GM12878 (cell line): ENCODE results near the gene OSBPL5. TPM values are rescaled to one million over a fixed set of nuclear protein-coding genes. Genes with fewer than 3 reads are reported as not detected.

ENCODE experiments used
- ATAC-seq: fragments of 200-7000 bp; cut with Tn5 transposase; 3 replicates; pipeline ENCODE4 v1.9.1; 2020; ENCODE audit warnings: mild to moderate bottlenecking, moderate library complexity
- BruUV-seq: library from RNA; stranded (reverse); fragments of 400-500 nt; replicated peaks from 2 replicates; lab custom pipeline; 2021; lab: Mats Ljungman, UMichigan
- CTCF ChIA-PET: fragments of 300-600 bp; sonication (Branson Sonifier 250); formaldehyde crosslinking; extraction: SDS; loops from one replicate; lab custom pipeline; 2021; ENCODE audit warnings: inconsistent platforms; lab: Yijun Ruan, JAX
- POLR2A ChIA-PET: fragments of 350-600 bp; formaldehyde crosslinking; extraction: SDS; loops from one replicate; lab custom pipeline; 2021; ENCODE audit warnings: inconsistent platforms; lab: Charles Lee
- RAD21 ChIA-PET: fragments of 300-600 bp; sonication (Branson Sonifier 250); formaldehyde crosslinking; loops from one replicate; lab custom pipeline; 2023; ENCODE audit warnings: antibody characterized with exemption; ENCODE audit not compliant: unreplicated experiment; lab: Charles Lee
- SMC1A ChIA-PET: fragments of 300-600 bp; sonication (Branson Sonifier 250); formaldehyde crosslinking; loops from one replicate; lab custom pipeline; 2023; ENCODE audit not compliant: unreplicated experiment, uncharacterized antibody; lab: Charles Lee
- DNase-seq: peaks from one replicate; pipeline ENCODE4 v3.0.0-alpha.2; 2011; ENCODE audit warnings: low read depth, low spot score
- FAIRE-seq: peaks from 3 replicates; lab custom pipeline; 2011; peaks lifted over from hg19 to GRCh38; lab: Jason Lieb, UNC
- H2AFZ ChIP-seq: 2 replicates; pipeline ENCODE4 v1.6.0; 2011; ENCODE audit warnings: low read depth, low read length, control low read depth; ENCODE audit not compliant: control insufficient read depth
- H3K27ac ChIP-seq: 2 replicates; pipeline ENCODE4 v1.5.1; 2011; ENCODE audit warnings: control low read depth; ENCODE audit not compliant: control insufficient read depth, insufficient read depth
- H3K27me3 ChIP-seq, 2 experiments: replicated peaks in 1 of 2; 2 replicates each; pipeline versions ENCODE4 v1.6.0 to v1.6.1; 2011; ENCODE audit warnings: low read length in 1 of 2; ENCODE audit not compliant: control insufficient read depth in 2 of 2, insufficient read depth in 2 of 2
- H3K36me3 ChIP-seq, 2 experiments: 2 replicates each; pipeline ENCODE4 v1.5.1; 2011; ENCODE audit warnings: low read length in 1 of 2; ENCODE audit not compliant: control insufficient read depth in 2 of 2, insufficient read depth in 2 of 2
- H3K4me1 ChIP-seq: 2 replicates; pipeline ENCODE4 v1.6.1; 2011; ENCODE audit warnings: mild to moderate bottlenecking, low read length, moderate library complexity, mixed read lengths; ENCODE audit not compliant: control insufficient read depth, insufficient read depth
- H3K4me2 ChIP-seq: 2 replicates; pipeline ENCODE4 v1.6.0; 2011; ENCODE audit warnings: control low read depth; ENCODE audit not compliant: control insufficient read depth, insufficient read depth
- H3K4me3 ChIP-seq: fragments of 200-600 bp; sonication (generic); 2 replicates; pipeline ENCODE4 v1.5.1; 2016
- H3K79me2 ChIP-seq: 2 replicates; pipeline ENCODE4 v1.6.0; 2011; ENCODE audit warnings: low read length; ENCODE audit not compliant: control insufficient read depth, insufficient read depth
- H3K9ac ChIP-seq: 2 replicates; pipeline ENCODE4 v1.8.0; 2011; ENCODE audit warnings: low read length, control low read depth, mixed read lengths; ENCODE audit not compliant: control insufficient read depth, insufficient read depth
- H3K9me3 ChIP-seq: replicated peaks from 3 replicates; pipeline ENCODE4 v1.5.1; 2011; ENCODE audit warnings: mild to moderate bottlenecking, low read length; ENCODE audit not compliant: control insufficient read depth, insufficient read depth
- H4K20me1 ChIP-seq: 2 replicates; pipeline ENCODE4 v1.6.0; 2011; ENCODE audit not compliant: control insufficient read depth, insufficient read depth
- ESRRA ChIP-seq: IDR thresholded peaks from 2 replicates; pipeline ENCODE4 v1.6.1; 2012; ENCODE audit warnings: mild to moderate bottlenecking, low read length, improper control_type of control experiment
- FOS ChIP-seq: IDR thresholded peaks from 3 replicates; pipeline ENCODE4 v1.6.1; 2011; ENCODE audit warnings: borderline replicate concordance; ENCODE audit not compliant: insufficient read length; ENCODE audit errors: extremely low read depth
- HDGF ChIP-seq: fragments of 450-650 bp; IDR thresholded peaks from 2 replicates; pipeline ENCODE4 v1.6.1; 2016; ENCODE audit warnings: antibody characterized with exemption
- NRF1 ChIP-seq: conservative IDR thresholded peaks from 2 replicates; pipeline ENCODE4 v1.6.1; 2011; ENCODE audit warnings: mild to moderate bottlenecking, low read depth, low read length, improper control_type of control experiment
- WGBS: methylation state at CpG from one replicate; pipeline ENCODE4 v1.1.6; 2016; ENCODE audit warnings: low lambda C conversion rate; ENCODE audit not compliant: insufficient replicate concordance, insufficient coverage; ENCODE audit errors: missing lambda C conversion rate; 5-methylcytosine and 5-hydroxymethylcytosine counted together
- in situ Hi-C: fragments of 300-500 bp; cut with MboI; formaldehyde crosslinking; loops from 9 replicates; pipeline ENCODE4 v1.14.3; 2018; ENCODE audit warnings: mixed read lengths
- intact Hi-C: fragments of 100-400 bp; cut with micrococcal nuclease; formaldehyde crosslinking; loops from one replicate; pipeline ENCODE4 v1.14.2; 2022; ENCODE audit not compliant: unreplicated experiment
- polyA plus RNA-seq, 11 experiments: library from polyadenylated mRNA; depleted of rRNA in 4 of 11; unstranded in 6 of 11; stranded (reverse) in 5 of 11; fragments of >200 nt; fragmentation: Nextera tagmentation in 4 of 11; fragmentation: Illumina TruSeq in 1 of 11; extraction: Ambion mirVana in 4 of 11; extraction: Trizol in 1 of 11; gene quantifications; 1 replicate in 1 of 11; 2 replicates in 10 of 11; pipeline versions ENCODE4 v1.2.1 to v1.2.3, GENCODE V29; 2011 to 2016; ENCODE audit warnings: inconsistent platforms in 2 of 11, missing spikeins in 2 of 11, low read depth in 1 of 11
- total RNA-seq, 4 experiments: library from RNA; depleted of rRNA in 3 of 4; stranded (reverse); fragments of >200 nt in 3 of 4; fragmentation: Illumina TruSeq in 1 of 4; extraction: Trizol in 1 of 4; gene quantifications; 2 replicates each; pipeline versions ENCODE4 v1.2.1 to v1.2.3, GENCODE V29; 2013 to 2021
- TF ChIP-seq, protein P1 (sequence below): fragments of 450-650 bp; formaldehyde crosslinking; IDR thresholded peaks from 2 replicates; pipeline ENCODE4 v1.5.0; 2022; ENCODE audit warnings: mild to moderate bottlenecking, missing genetic modification characterization
- TF ChIP-seq, protein P2 (sequence below): fragments of 450-650 bp; conservative IDR thresholded peaks from 2 replicates; pipeline ENCODE4 v1.6.1; 2017; ENCODE audit warnings: mild to moderate bottlenecking, moderate library complexity

The OSBPL5 gene
- total and polyA plus RNA-seq, 10 of the 15 experiments (the other 5 are each of a cell fraction or from before 2014, with no cell fraction given), result not detected

DNA sequence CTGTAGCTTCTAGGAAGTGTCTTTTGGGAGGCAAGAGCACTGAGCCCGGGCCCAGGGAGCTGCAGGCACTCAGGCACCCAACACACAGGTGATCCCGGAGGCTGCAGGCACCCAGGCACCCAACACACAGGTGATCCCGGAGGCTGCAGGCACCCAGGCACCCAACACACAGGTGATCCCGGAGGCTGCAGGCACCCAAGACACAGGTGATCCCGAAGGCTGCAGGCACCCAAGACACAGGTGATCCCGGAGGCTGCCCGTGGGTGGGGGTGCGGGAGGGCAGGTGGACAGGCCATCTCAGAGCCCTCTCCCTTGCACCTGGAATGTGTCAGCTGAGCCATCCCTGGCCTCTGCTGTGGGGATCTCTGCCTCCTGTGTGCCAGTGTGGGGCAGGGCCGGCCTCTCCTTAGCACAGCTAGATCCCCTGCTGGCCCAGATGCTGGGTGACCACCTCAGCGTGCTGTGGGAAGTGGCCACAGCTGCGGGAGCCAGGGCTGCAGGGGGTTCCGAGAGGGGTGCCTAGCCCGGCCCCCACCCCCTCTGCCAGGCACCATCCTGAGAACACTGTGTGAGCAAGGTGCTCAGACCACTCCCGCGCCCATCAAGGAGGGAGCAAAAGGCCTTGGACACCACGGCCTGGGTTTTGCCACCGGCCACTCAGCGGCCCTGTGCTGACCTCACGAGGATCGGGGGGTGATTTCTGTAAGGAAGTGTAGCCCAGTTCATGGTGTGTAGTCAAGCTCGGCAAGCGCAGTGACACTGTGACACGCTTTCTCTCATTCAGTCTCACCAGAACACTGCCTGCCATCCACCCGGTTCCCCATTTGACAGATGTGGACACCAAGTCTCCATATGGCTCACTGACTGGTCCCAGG is 39.3 kb upstream of the OSBPL5 start:
- Histone ChIP-seq H3K9me3 (no peaks in the 10 kb centered on the region), H4K20me1 (no peaks in the 10 kb centered on the region), H3K9ac (no peak overlapping the region), H2AFZ (no peak overlapping the region), H3K36me3 (no peaks in the 10 kb centered on the region), H3K4me1 (no peaks in the 10 kb centered on the region), H3K27me3 (peaks cover 2% of the 10 kb centered on the region in 2 experiments; a peak in 3 of 4 replicates), H3K4me3 (no peak overlapping the region), H3K4me2 (no peak overlapping the region), H3K79me2 (no peaks in the 10 kb centered on the region), H3K27ac (no peak overlapping the region)
- in situ Hi-C loops (no loop called here), intact Hi-C loops (no loop called here)
- ChIA-PET CTCF (no interaction called here), RAD21 (no interaction called here), POLR2A (no interaction called here), SMC1A (no interaction called here)
- no peak for ATAC-seq
- TF ChIP-seq HDGF, result no peak
- TF ChIP-seq ESRRA, result no peak
- no peak for TF ChIP-seq FOS
- TF ChIP-seq, protein P1, sequence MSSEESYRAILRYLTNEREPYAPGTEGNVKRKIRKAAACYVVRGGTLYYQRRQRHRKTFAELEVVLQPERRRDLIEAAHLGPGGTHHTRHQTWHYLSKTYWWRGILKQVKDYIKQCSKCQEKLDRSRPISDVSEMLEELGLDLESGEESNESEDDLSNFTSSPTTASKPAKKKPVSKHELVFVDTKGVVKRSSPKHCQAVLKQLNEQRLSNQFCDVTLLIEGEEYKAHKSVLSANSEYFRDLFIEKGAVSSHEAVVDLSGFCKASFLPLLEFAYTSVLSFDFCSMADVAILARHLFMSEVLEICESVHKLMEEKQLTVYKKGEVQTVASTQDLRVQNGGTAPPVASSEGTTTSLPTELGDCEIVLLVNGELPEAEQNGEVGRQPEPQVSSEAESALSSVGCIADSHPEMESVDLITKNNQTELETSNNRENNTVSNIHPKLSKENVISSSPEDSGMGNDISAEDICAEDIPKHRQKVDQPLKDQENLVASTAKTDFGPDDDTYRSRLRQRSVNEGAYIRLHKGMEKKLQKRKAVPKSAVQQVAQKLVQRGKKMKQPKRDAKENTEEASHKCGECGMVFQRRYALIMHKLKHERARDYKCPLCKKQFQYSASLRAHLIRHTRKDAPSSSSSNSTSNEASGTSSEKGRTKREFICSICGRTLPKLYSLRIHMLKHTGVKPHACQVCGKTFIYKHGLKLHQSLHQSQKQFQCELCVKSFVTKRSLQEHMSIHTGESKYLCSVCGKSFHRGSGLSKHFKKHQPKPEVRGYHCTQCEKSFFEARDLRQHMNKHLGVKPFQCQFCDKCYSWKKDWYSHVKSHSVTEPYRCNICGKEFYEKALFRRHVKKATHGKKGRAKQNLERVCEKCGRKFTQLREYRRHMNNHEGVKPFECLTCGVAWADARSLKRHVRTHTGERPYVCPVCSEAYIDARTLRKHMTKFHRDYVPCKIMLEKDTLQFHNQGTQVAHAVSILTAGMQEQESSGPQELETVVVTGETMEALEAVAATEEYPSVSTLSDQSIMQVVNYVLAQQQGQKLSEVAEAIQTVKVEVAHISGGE (CRISPR knock-in tag), result no peak
- no peak for TF ChIP-seq NRF1
- TF ChIP-seq, protein P2, sequence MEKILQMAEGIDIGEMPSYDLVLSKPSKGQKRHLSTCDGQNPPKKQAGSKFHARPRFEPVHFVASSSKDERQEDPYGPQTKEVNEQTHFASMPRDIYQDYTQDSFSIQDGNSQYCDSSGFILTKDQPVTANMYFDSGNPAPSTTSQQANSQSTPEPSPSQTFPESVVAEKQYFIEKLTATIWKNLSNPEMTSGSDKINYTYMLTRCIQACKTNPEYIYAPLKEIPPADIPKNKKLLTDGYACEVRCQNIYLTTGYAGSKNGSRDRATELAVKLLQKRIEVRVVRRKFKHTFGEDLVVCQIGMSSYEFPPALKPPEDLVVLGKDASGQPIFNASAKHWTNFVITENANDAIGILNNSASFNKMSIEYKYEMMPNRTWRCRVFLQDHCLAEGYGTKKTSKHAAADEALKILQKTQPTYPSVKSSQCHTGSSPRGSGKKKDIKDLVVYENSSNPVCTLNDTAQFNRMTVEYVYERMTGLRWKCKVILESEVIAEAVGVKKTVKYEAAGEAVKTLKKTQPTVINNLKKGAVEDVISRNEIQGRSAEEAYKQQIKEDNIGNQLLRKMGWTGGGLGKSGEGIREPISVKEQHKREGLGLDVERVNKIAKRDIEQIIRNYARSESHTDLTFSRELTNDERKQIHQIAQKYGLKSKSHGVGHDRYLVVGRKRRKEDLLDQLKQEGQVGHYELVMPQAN, result no peak
- BruUV-seq, result no TSS peak
- no peak for DNase-seq
- no peak for FAIRE-seq
- 37% methylated on average over 22 of the region's 24 CpGs for WGBS
